Nucleus accumbens (tissue), 56 donors: ENCODE measurements around the gene C1orf116.

Experiments used
- DNase-seq, 56 donors: peaks; one replicate each; lab custom pipeline; 2025; lab: John Stamatoyannopoulos, UW

Gene C1orf116

GRCh38 chr1:207032528-207033017 lies at the start of gene C1orf116:
Gene C1orf116 (minus strand): TSS chr1:207032756. CDS start chr1:207027598, 5,158 bp downstream.
- DNase-seq: no peak

DNA sequence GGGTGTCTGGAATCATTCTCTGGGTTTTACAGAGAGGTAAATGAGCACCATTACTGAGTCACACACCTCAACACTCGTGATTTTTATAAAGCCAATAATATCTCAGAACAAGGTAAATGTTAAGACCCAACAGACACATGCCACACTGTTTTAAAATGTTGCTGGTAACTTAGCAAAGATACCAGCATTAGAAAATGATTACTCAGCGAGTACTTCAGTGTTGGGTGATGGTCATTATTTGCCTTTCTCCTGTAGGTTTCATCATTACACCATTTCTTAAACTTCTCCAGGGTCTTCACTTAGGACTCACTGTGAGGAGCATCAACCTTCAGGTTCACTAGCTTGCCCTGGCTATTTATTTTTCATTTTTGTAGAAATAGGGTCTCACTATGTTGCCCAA lies 49.2 kb upstream of the C1orf116 start:
- no peak for DNase-seq

GRCh38 chr1:207081088-207081487 lies 48.5 kb upstream of the C1orf116 start:
- no peak for DNase-seq

DNA sequence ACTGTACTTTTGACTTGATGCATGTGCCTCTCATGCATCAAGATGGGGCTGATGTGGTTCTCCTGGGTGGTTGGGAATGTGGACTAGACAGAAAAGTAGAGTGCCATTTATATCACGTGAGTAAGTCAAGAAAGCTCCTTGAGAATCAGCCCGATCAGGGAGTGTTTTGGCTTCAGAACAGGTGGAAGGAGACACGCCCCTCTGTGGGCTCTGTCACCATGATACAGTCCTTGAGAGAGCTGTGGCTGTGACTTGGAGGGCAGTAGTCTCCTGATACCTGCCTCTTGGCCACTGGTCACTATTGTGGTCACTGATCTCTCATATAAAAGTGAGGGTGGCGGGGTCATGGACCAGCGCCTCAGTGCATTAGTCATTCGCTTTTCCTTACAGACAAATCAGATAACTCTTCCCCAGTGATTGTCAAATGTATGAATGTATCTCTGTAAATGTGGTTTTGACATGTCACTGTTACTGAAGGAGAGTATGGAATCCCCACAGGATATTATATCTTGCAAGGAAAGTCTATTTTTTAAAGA lies 47.2 kb upstream of the C1orf116 start:
- DNase-seq: no peak

DNA sequence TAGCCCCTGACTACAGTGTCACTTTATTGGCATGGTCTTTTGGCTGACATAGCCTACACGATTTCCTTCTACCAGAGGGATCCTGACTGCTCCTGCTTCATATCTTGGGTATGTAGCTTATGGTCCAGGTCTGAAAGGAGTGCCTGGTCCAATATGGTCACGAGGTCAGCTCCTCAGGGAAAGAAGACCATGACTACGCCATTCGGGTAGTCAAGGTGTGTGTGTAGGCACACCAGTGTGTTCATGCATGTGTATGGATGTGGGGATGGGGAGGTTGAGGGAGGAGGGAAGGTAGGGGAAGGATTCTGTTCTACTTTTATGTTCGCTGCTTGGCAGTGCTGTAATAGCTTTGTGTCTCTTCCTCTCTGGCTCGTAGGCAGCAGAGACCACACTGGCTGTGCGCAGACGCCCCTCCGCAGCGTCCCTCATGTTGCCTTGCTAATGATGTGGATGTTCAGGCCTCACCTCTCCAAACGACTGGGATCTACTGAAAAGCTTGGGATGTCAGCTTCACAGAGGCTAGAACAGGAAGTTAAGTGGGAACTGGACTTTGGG lies 46.1 kb upstream of the C1orf116 start:
- DNase-seq: no peak

DNA sequence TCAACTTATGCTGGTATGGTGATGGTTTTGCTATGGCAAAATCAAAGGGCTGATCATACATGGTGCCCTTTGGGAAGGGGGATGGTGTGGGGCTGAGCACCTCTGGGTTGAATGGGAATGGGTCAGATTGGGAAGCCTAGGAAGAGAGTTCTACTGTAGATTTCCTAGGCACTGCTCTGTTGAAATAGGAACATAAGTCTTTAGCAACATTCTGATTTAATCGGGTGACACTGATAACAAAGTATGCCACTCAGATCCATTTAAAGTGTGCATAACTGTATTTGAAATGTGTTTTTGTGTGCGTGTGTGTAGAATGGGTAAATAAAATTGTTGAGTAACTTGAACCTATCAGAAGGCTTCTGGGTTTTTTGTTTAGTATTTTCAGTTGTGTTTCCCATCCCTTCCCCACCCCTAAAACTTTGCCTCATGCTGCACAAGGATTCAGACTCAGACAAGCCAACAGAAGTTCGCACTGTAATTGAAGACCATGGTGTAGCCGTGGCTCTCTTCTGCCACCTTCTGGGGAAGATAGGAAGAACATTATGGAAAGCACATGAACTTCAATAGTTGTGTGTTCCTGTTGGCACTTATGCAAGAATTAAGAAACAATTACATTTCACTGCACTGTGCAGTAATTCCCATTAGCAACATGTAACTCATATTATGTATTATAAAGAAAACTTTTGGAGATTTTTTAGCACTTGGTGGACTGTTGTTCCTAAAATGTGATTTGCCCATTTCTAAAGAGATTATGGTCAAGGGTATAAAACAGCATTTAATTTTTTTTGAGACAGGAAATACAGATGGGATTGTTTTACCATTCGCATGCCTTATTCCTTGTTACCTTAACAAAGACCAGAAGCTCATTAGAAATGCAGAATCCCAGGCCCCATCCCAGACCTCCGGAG lies 45.2 kb upstream of the C1orf116 start:
- DNase-seq: peak in 36 of 56 donors; percentile 7 to 78 (median 37)

- DNase-seq: no peak
These were observed 44.5 kb upstream of the C1orf116 start for GRCh38 chr1:207077012-207077411.

DNA sequence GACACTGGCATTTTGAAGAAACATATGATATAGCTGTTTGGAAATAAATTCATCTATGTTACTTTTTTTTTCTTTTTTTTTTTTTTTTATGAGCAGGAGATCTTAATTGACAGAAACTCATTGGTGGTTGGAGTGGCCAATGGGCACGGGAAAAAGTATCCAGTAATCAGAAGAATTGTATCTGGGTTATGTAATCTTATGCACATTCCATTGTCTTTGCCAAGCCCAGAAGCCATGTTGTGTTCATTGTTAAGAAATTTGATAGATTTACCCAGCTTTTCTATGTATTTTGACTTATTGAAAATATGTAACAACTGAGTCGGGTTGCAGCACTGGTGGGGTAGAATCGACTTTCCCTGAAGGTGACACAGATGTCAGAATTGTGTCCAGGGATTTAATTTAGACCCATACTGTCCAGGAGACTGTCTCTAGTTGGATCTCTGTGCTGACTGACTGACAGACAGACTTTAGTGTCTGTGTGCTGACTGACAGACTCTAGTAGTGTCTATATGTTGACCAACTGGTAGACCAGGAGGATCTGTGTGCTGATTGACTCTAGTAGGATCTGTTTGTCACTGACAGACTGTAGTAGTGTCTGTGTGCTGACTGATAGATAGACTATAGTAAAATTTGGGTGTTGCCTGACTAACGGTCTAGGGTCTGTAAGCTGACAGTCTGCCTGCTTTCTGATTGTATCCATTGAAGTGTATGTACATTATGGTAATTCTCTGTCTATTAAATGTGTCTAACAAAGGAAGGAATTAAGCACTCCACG lies 43.8 kb upstream of the C1orf116 start:
- no peak for DNase-seq

DNA sequence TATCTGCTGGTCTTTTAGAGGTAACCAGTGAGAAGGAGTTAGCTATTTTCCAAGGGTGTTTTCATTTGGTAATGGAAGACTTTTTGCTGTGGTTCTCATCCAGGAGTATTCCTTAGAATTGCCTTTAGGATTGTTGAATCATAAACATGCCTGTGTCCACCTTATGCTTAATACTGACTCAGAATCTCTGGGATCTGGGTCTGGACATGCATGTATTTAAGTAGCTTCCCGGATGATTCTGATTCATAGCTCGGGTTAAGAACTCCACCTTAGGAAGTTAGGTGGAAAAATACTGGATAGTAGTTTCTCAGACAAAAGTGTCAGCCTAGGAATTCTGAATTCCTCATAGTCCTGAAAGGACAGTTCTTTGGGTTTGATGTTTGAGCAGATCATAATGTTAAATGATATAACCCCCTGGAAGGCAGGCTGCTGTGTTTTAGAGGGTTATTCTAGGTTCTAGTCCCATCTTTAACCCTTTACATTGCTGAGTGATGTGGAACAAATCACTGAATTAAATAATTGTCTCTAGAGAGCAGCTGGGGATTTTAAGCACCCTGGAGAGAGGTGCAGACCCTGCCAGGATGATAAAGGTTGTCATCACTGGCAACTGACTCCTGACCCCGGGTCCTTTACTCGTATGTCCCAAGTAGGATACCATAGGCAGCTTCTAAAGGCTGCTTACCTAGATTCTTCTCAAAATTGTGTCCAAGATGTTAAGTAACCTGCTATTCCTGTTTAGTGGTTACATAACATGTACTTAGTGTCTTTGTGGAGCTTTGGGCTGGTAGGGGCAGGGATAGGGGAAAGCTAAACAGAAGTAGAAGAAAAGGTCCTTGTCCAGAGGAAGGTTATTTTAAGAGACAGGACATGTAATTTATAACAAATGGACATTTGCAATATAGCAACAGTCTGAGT lies 41.6 kb upstream of the C1orf116 start:
- DNase-seq: no peak

DNA sequence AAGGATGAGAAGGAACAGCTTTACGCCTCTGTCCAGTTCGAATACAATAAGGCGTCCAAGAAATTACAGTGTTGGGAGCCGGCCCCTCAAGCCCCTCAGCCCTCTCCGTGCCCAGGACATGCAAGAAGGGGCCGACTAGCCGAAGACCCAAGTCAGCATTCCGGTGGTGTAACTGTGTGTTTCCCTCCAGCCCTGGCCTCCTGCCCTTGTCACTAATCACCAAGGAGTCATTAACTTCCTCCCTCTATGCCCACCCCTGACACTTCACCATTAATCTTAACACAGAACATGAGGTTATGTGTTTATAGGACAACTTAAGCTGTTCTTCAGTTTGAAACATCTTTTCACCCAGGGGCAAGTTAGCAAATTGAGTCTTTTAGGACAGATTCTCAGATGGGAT lies 39.7 kb upstream of the C1orf116 start:
- DNase-seq: no peak

GRCh38 chr1:207071426-207071825 lies 38.9 kb upstream of the C1orf116 start:
- no peak for DNase-seq

DNA sequence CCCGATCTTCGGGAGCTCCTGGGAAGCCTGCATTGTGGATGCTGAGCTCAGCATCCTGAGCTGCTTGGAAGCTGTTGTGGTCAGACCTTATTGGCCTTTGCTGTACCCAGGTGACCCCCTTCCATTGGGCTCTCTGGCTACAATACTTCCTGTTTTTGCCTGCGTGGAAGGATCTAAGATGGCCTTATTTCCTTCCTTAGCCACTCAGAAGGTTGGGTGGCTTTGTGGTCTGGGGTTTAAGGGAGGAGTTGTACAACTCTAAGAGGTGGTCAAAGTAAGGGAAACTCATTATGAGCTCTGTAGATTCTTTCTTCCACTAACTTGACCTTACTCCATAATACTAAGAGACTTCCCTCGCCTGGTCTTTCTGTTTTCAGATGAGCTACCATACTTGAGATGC lies 38.3 kb upstream of the C1orf116 start:
- no peak for DNase-seq

- peak in 4 of 56 donors; percentile 8 to 61 (median 11) for DNase-seq
These were observed 37.4 kb upstream of the C1orf116 start for GRCh38 chr1:207069858-207070506.

- DNase-seq: no peak
These were observed 36.5 kb upstream of the C1orf116 start for GRCh38 chr1:207069061-207069460.

- no peak for DNase-seq
These were observed 35.1 kb upstream of the C1orf116 start for GRCh38 chr1:207067665-207068064.

- no peak for DNase-seq
These were observed 34.6 kb upstream of the C1orf116 start for GRCh38 chr1:207067185-207067584.

GRCh38 chr1:207064561-207064960 lies 32.0 kb upstream of the C1orf116 start:
- peak in 16 of 56 donors; percentile 10 to 57 (median 24) for DNase-seq

- DNase-seq: no peak
These were observed 30.5 kb upstream of the C1orf116 start for GRCh38 chr1:207063014-207063413.

- DNase-seq: no peak
These were observed 29.5 kb upstream of the C1orf116 start for GRCh38 chr1:207062058-207062457.
